GM12878 (cell line): ENCODE measurements around the gene TSPY10. TPM values are rescaled to one million over a fixed set of nuclear protein-coding genes. Genes with fewer than 3 reads are reported as not detected.
"Not testable (repeated sequence)": the region's sequence is repeated elsewhere in the genome, so short reads cannot be mapped to it uniquely, and the experiment has no call there.

Experiments used
- ATAC-seq: fragments of 200-7000 bp; cut with Tn5 transposase; 3 replicates; pipeline ENCODE4 v1.9.1; 2020; ENCODE audit warnings: mild to moderate bottlenecking, moderate library complexity
- Bru-seq: library from RNA; stranded (reverse); fragments of 400-500 nt; gene quantifications from one replicate; lab custom pipeline; 2021; lab: Mats Ljungman, UMichigan
- BruChase-seq, 2 experiments: library from RNA; stranded (reverse); fragments of 400-500 nt; gene quantifications; one replicate each; lab custom pipeline; 2021; lab: Mats Ljungman, UMichigan
- BruUV-seq: library from RNA; stranded (reverse); fragments of 400-500 nt; replicated peaks from 2 replicates; lab custom pipeline; 2021; lab: Mats Ljungman, UMichigan
- CTCF ChIA-PET: fragments of 300-600 bp; sonication (Branson Sonifier 250); formaldehyde crosslinking; extraction: SDS; loops from one replicate; lab custom pipeline; 2021; ENCODE audit warnings: inconsistent platforms; lab: Yijun Ruan, JAX
- POLR2A ChIA-PET: fragments of 350-600 bp; formaldehyde crosslinking; extraction: SDS; loops from one replicate; lab custom pipeline; 2021; ENCODE audit warnings: inconsistent platforms; lab: Charles Lee
- RAD21 ChIA-PET: fragments of 300-600 bp; sonication (Branson Sonifier 250); formaldehyde crosslinking; loops from one replicate; lab custom pipeline; 2023; ENCODE audit warnings: antibody characterized with exemption; ENCODE audit not compliant: unreplicated experiment; lab: Charles Lee
- SMC1A ChIA-PET: fragments of 300-600 bp; sonication (Branson Sonifier 250); formaldehyde crosslinking; loops from one replicate; lab custom pipeline; 2023; ENCODE audit not compliant: unreplicated experiment, uncharacterized antibody; lab: Charles Lee
- DNase-seq: peaks from one replicate; pipeline ENCODE4 v3.0.0-alpha.2; 2011; ENCODE audit warnings: low read depth, low spot score
- FAIRE-seq: peaks from 3 replicates; lab custom pipeline; 2011; peaks lifted over from hg19 to GRCh38; lab: Jason Lieb, UNC
- H2AFZ ChIP-seq: 2 replicates; pipeline ENCODE4 v1.6.0; 2011; ENCODE audit warnings: low read depth, low read length, control low read depth; ENCODE audit not compliant: control insufficient read depth
- H3K27ac ChIP-seq: 2 replicates; pipeline ENCODE4 v1.5.1; 2011; ENCODE audit warnings: control low read depth; ENCODE audit not compliant: control insufficient read depth, insufficient read depth
- H3K27me3 ChIP-seq, 2 experiments: replicated peaks in 1 of 2; 2 replicates each; pipeline versions ENCODE4 v1.6.0 to v1.6.1; 2011; ENCODE audit warnings: low read length in 1 of 2; ENCODE audit not compliant: control insufficient read depth in 2 of 2, insufficient read depth in 2 of 2
- H3K36me3 ChIP-seq, 2 experiments: 2 replicates each; pipeline ENCODE4 v1.5.1; 2011; ENCODE audit warnings: low read length in 1 of 2; ENCODE audit not compliant: control insufficient read depth in 2 of 2, insufficient read depth in 2 of 2
- H3K4me1 ChIP-seq: 2 replicates; pipeline ENCODE4 v1.6.1; 2011; ENCODE audit warnings: mild to moderate bottlenecking, low read length, moderate library complexity, mixed read lengths; ENCODE audit not compliant: control insufficient read depth, insufficient read depth
- H3K4me2 ChIP-seq: 2 replicates; pipeline ENCODE4 v1.6.0; 2011; ENCODE audit warnings: control low read depth; ENCODE audit not compliant: control insufficient read depth, insufficient read depth
- H3K4me3 ChIP-seq: fragments of 200-600 bp; sonication (generic); 2 replicates; pipeline ENCODE4 v1.5.1; 2016
- H3K79me2 ChIP-seq: 2 replicates; pipeline ENCODE4 v1.6.0; 2011; ENCODE audit warnings: low read length; ENCODE audit not compliant: control insufficient read depth, insufficient read depth
- H3K9ac ChIP-seq: 2 replicates; pipeline ENCODE4 v1.8.0; 2011; ENCODE audit warnings: low read length, control low read depth, mixed read lengths; ENCODE audit not compliant: control insufficient read depth, insufficient read depth
- H3K9me3 ChIP-seq: replicated peaks from 3 replicates; pipeline ENCODE4 v1.5.1; 2011; ENCODE audit warnings: mild to moderate bottlenecking, low read length; ENCODE audit not compliant: control insufficient read depth, insufficient read depth
- H4K20me1 ChIP-seq: 2 replicates; pipeline ENCODE4 v1.6.0; 2011; ENCODE audit not compliant: control insufficient read depth, insufficient read depth
- WGBS: methylation state at CpG from one replicate; pipeline ENCODE4 v1.1.6; 2016; ENCODE audit warnings: low lambda C conversion rate; ENCODE audit not compliant: insufficient replicate concordance, insufficient coverage; ENCODE audit errors: missing lambda C conversion rate; 5-methylcytosine and 5-hydroxymethylcytosine counted together
- in situ Hi-C: fragments of 300-500 bp; cut with MboI; formaldehyde crosslinking; loops from 9 replicates; pipeline ENCODE4 v1.14.3; 2018; ENCODE audit warnings: mixed read lengths
- intact Hi-C: fragments of 100-400 bp; cut with micrococcal nuclease; formaldehyde crosslinking; loops from one replicate; pipeline ENCODE4 v1.14.2; 2022; ENCODE audit not compliant: unreplicated experiment
- long read RNA-seq, 2 experiments: library from polyadenylated mRNA; unstranded; transcript quantifications; one replicate each; pipeline ENCODE4 v2.0.0, GENCODE V29; 2019 to 2020
- polyA minus RNA-seq, 3 experiments: library from RNA; depleted of rRNA, polyadenylated mRNA; stranded (reverse); fragments of >200 nt; gene quantifications; 2 replicates each; pipeline ENCODE4 v1.2.3, GENCODE V29; 2011
- polyA plus RNA-seq, 11 experiments: library from polyadenylated mRNA; depleted of rRNA in 4 of 11; unstranded in 6 of 11; stranded (reverse) in 5 of 11; fragments of >200 nt; fragmentation: Nextera tagmentation in 4 of 11; fragmentation: Illumina TruSeq in 1 of 11; extraction: Ambion mirVana in 4 of 11; extraction: Trizol in 1 of 11; gene quantifications; 1 replicate in 1 of 11; 2 replicates in 10 of 11; pipeline versions ENCODE4 v1.2.1 to v1.2.3, GENCODE V29; 2011 to 2016; ENCODE audit warnings: inconsistent platforms in 2 of 11, missing spikeins in 2 of 11, low read depth in 1 of 11
- total RNA-seq, 4 experiments: library from RNA; depleted of rRNA in 3 of 4; stranded (reverse); fragments of >200 nt in 3 of 4; fragmentation: Illumina TruSeq in 1 of 4; extraction: Trizol in 1 of 4; gene quantifications; 2 replicates each; pipeline versions ENCODE4 v1.2.1 to v1.2.3, GENCODE V29; 2013 to 2021

The TSPY10 gene, protein sequence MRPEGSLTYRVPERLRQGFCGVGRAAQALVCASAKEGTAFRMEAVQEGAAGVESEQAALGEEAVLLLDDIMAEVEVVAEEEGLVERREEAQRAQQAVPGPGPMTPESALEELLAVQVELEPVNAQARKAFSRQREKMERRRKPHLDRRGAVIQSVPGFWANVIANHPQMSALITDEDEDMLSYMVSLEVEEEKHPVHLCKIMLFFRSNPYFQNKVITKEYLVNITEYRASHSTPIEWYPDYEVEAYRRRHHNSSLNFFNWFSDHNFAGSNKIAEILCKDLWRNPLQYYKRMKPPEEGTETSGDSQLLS
- total RNA-seq (2013; cell fraction: nucleolus; rRNA removed) = not detected in 2 replicates
- not detected in 2 replicates for total RNA-seq (2014; rRNA removed)
- total RNA-seq (2014; rRNA removed; fragmentation: Illumina TruSeq; extraction: Trizol) = not detected in 2 replicates
- total RNA-seq (2021) = not detected in 2 replicates
- not detected for polyA plus RNA-seq (2011; ENCODE audit: low read depth)
- polyA plus RNA-seq (2011; rRNA removed) = not detected in 2 replicates
- not detected in 2 replicates for polyA plus RNA-seq (2011; cell fraction: cytosol; rRNA removed)
- not detected in 2 replicates for polyA plus RNA-seq (2011; cell fraction: nucleus; rRNA removed)
- polyA plus RNA-seq (2012) = not detected in 2 replicates
- polyA plus RNA-seq (2014; fragmentation: Illumina TruSeq; extraction: Trizol) = not detected in 2 replicates
- polyA plus RNA-seq (2014; fragmentation: Nextera tagmentation; extraction: Ambion mirVana) = not detected
- not detected in 2 replicates for polyA plus RNA-seq (2014; rRNA removed)
- polyA plus RNA-seq (2016; fragmentation: Nextera tagmentation; extraction: Ambion mirVana) = not detected
- polyA minus RNA-seq (2011; rRNA and poly(A)+ RNA removed) = not detected in 2 replicates
- polyA minus RNA-seq (2011; cell fraction: cytosol; rRNA and poly(A)+ RNA removed) = not detected in 2 replicates
- not detected in 2 replicates for polyA minus RNA-seq (2011; cell fraction: nucleus; rRNA and poly(A)+ RNA removed)
- Bru-seq, nascent RNA = not detected
- not detected for BruChase-seq, experiment 1, labeled RNA remaining after a 6-hour chase
- BruChase-seq, experiment 2, labeled RNA remaining after a 2-hour chase = not detected
- long read RNA-seq, experiment 1 = 0 reads
- long read RNA-seq, experiment 2 = 0 reads

DNA sequence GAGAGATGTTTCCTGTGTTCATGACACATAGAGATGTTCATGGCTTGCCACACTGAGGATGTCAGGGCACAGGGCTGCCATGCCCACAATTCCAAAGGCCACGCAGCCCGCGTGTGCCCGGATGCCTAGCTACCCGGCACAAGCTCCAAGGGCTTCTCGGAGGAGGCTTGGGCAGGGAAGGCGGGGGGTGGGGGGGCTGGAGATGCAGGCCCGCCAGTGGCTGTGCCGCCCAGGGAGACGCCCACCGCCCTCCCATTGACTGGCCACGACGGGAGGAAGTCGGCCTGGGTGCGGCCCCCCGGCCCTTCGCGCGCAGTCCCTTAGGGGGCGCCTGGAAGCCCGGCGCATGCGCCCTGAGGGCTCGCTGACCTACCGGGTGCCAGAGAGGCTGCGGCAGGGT lies at the start of gene TSPY10:
Gene TSPY10, plus strand, starts transcription at position 301 of the 400 bp plus-strand sequence. Its CDS starts 46 bp downstream, at position 347.
- BruUV-seq, POLR2A ChIA-PET, intact Hi-C loops, DNase-seq, H3K9ac ChIP-seq, CTCF ChIA-PET, SMC1A ChIA-PET, H3K36me3 ChIP-seq, H2AFZ ChIP-seq, H4K20me1 ChIP-seq, H3K27ac ChIP-seq, H3K27me3 ChIP-seq, in situ Hi-C loops, H3K9me3 ChIP-seq, ATAC-seq, H3K79me2 ChIP-seq, H3K4me3 ChIP-seq, H3K4me1 ChIP-seq, H3K4me2 ChIP-seq, RAD21 ChIA-PET, FAIRE-seq: not testable (repeated sequence)
- WGBS = no CpG with 5 or more reads among the region's 26 CpGs

- H3K36me3 ChIP-seq, FAIRE-seq, H4K20me1 ChIP-seq, CTCF ChIA-PET, H3K9me3 ChIP-seq, intact Hi-C loops, H3K4me3 ChIP-seq, H3K9ac ChIP-seq, H3K4me1 ChIP-seq, H2AFZ ChIP-seq, DNase-seq, H3K79me2 ChIP-seq, RAD21 ChIA-PET, H3K4me2 ChIP-seq, H3K27ac ChIP-seq, ATAC-seq, POLR2A ChIA-PET, SMC1A ChIA-PET, H3K27me3 ChIP-seq, in situ Hi-C loops, BruUV-seq: not testable (repeated sequence)
- no CpG with 5 or more reads among the region's 26 CpGs for WGBS
Observed at GRCh38 chrY:9486967-9487366, 40.7 kb upstream of the TSPY10 start, which contains the start of gene TSPY9. TSS of gene TSPY9 (plus strand) at chrY:9487267. CDS start at chrY:9487313, 46 bp downstream.

DNA sequence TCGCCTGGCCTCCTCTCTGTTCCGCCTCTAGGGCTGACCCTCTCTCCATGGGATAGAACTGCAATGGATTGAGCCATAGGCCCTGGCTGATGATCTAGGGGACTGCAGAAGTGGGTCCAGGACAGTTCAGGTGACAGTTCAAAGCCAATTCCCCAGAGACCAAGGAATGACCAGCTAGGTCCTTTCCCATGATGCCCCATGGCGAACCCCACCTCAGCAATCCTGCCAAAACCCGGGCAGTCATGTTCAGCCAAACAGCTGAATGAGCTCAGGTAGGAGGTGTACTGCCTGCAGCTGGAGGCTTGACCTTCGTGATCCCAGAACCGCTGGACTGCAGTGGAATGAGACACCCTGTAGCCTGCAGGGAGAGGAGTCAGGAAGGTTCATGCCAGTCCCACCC lies 23.3 kb upstream of the TSPY10 start:
- H3K4me1 ChIP-seq, FAIRE-seq, RAD21 ChIA-PET, intact Hi-C loops, H3K27ac ChIP-seq, H3K9me3 ChIP-seq, H3K36me3 ChIP-seq, H3K9ac ChIP-seq, H2AFZ ChIP-seq, H4K20me1 ChIP-seq, ATAC-seq, BruUV-seq, CTCF ChIA-PET, in situ Hi-C loops, H3K4me3 ChIP-seq, POLR2A ChIA-PET, SMC1A ChIA-PET, H3K79me2 ChIP-seq, DNase-seq, H3K27me3 ChIP-seq, H3K4me2 ChIP-seq: not testable (repeated sequence)
- WGBS = no CpG with 5 or more reads among the region's 6 CpGs
